Measurements from ENCODE around the gene ZNF573.
A peak's percentile ranks its signal among the peaks of the same experiment; 100 is the strongest.
"Not testable (repeated sequence)": the region's sequence is repeated elsewhere in the genome, so short reads cannot be mapped to it uniquely, and the experiment has no call there.

Gene ZNF573

DNA sequence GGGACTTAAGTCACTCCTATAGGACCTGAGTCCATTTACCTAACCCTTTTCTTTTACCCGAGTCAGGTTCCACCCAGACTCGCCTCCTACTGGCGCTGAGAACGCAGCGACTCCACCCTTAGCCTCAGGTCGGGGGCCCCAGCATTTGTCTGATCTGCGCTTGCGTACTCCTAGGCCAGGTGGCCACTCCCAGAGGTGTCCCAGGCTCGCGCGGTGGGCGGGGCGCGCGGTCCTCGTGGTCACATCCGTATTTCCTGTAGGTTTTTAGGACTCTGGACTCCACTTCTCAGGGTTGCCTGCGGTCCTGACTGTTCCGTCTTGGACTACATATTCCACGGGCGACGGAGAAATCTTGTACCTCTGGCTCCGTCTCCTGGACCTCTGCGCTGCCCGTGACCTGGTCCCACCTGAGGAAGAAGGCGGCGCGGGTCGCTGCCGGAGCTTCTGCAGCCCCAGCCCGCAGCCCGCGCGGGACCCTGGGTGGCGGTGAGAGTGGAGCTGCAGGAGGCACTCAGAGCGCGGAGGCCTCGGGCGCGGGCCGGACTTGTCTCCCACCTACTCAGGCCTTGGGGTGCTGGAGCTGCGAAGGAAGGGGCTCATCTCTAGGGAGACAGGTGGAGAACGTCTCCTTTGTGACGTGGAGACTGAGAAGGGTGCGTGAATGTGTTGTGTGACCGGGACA is 11.0 kb upstream of the ZNF573 start:
- no peak for DNase-seq (ENCODE audit: low read depth)
- TF ChIP-seq, protein P1, sequence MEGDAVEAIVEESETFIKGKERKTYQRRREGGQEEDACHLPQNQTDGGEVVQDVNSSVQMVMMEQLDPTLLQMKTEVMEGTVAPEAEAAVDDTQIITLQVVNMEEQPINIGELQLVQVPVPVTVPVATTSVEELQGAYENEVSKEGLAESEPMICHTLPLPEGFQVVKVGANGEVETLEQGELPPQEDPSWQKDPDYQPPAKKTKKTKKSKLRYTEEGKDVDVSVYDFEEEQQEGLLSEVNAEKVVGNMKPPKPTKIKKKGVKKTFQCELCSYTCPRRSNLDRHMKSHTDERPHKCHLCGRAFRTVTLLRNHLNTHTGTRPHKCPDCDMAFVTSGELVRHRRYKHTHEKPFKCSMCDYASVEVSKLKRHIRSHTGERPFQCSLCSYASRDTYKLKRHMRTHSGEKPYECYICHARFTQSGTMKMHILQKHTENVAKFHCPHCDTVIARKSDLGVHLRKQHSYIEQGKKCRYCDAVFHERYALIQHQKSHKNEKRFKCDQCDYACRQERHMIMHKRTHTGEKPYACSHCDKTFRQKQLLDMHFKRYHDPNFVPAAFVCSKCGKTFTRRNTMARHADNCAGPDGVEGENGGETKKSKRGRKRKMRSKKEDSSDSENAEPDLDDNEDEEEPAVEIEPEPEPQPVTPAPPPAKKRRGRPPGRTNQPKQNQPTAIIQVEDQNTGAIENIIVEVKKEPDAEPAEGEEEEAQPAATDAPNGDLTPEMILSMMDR (IDR thresholded peaks at IDR 0.05; ENCODE audit: low read length, missing control alignments), result no peak
- no peak overlapping the region for H3K4me3 ChIP-seq (replicated peaks; ENCODE audit: low read depth, low read length)

DNA sequence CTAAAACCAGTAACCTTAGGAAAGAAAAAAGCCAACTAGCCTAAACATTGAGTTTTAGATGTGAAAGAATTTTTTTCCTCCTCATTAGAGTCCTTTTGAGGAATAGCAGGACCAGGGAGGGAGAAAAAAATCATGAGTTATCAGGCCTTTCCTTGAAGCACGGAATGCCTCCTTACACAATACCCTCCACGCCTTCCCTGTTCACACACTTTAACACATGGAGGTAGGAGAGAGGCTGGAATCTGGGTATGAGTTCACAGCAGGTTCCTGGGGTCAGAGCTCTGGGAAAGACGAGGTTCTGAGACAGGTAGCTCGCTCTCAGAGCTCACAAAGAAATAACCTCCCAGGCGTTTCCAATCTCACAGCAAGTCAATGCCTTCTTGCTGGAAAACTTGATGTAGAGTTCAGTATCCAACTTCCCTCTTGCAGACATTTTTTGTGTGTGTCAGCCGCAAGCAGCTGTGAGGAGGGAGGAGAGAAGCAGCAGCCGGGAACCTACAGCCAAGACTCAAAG is 716 bp downstream of the ZNF573 start:
- TF ChIP-seq, protein P1 (IDR thresholded peaks at IDR 0.05; ENCODE audit: low read length, missing control alignments), result no peak
- DNase-seq (ENCODE audit: low read depth), result peak; percentile 39
- H3K4me3 ChIP-seq (replicated peaks; ENCODE audit: low read depth, low read length), result peak overlapping the region; percentile 85

DNA sequence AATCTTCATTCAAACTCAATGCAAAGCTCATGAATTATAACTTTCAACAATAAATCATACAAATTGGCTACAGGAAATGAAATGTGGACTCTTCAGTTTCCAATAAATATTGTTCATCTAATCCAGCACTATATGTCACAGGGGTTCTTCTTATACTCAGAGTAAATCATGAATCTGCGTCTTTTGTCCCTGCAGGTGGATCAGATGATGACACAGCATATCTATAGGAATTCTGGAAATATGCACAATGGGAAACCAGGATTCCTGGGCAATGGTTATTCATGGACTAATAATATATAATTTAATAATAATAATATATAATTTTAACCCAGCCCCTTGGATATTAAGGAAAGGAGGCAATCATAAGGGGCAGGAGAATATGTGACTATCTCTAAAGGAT is 8.4 kb downstream of the ZNF573 start:
- H3K4me3 ChIP-seq (replicated peaks; ENCODE audit: low read depth, low read length), result no peak overlapping the region
- no peak for DNase-seq (ENCODE audit: low read depth)
- TF ChIP-seq, protein P1 (IDR thresholded peaks at IDR 0.05; ENCODE audit: low read length, missing control alignments), result no peak

DNA sequence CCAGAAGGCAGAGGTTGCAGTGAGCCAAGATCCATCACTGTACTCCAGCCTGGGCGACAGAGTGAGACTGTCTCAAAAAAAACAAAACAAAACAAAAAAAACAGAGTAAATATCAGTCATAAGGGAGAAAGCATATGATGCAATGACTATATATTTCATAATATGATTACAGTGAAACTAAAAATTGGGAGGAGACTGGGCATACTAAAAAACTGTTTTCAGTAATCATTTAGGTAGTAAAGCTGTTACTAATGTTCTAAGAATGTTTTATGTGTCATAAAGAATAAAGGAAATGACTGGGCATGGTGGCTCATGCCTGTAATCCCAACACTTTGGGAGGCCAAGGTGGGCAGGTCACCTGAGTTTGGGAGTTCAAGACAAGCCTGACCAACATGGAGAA is 15.9 kb downstream of the ZNF573 start:
- peak; percentile 20 for DNase-seq (ENCODE audit: low read depth)
- no peak overlapping the region for H3K4me3 ChIP-seq (replicated peaks; ENCODE audit: low read depth, low read length)
- TF ChIP-seq, protein P1 (IDR thresholded peaks at IDR 0.05; ENCODE audit: low read length, missing control alignments), result no peak

DNA sequence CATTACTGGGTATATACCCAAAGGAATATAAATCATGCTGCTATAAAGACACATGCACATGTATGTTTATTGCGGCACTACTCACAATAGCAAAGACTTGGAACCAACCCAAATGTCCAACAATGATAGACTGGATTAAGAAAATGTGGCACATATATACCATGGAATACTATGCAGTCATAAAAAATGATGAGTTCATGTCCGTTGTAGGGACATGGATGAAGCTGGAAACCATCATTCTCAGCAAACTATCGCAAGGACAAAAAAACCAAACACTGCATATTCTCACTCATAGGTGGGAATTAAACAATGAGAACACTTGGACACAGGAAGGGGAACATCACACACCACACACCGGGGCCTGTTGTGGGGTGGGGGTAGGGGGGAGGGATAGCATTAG is 21.7 kb downstream of the ZNF573 start:
- DNase-seq (ENCODE audit: low read depth), result not testable (repeated sequence)

DNA sequence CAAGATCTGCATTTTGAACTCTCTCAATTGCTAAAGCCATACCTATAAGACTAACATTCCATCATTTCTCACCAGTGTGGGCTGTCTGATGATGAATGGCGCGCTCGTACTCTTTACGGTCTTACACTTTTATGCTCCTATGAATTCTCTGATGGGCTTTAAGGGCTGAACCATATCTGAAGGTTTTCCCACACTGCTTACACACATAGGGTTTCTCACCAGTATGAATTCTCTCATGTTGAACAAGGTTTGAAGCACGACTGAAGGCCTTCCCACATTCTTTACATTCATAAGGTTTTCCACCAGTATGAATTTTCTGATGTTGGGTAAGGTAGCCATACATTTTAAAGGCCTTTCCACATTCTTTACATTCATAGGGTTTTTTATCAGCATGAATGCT is 41.0 kb downstream of the ZNF573 start:
- TF ChIP-seq, protein P1 (IDR thresholded peaks at IDR 0.05; ENCODE audit: low read length, missing control alignments), result no peak
- H3K4me3 ChIP-seq (replicated peaks; ENCODE audit: low read depth, low read length), result no peak overlapping the region
- no peak for DNase-seq (ENCODE audit: low read depth)

More for the DNA sequence above, 21.7 kb downstream of the ZNF573 start:
- H3K4me3 ChIP-seq (replicated peaks; ENCODE audit: low read depth, low read length), result not testable (repeated sequence)

DNA sequence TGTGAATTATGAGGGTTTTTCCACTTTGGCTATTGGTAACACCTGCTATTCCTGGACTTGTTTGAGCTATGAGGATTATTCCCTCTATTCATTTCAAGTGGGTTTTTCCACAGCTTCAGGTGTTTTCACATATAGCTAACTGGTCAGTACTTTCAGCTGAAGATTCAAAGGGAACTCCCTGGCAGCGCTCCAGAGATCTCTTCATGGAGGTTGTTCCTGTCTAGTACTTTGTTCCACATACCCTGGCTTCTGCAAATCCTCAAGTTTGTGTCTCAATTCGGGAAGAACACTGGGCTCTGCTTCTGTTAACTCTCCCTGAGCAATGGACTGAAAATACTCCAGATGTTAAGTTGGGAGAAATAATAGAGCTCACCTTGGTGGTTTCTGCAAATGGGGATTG is 54.2 kb downstream of the ZNF573 start:
- TF ChIP-seq, protein P1 (IDR thresholded peaks at IDR 0.05; ENCODE audit: low read length, missing control alignments), result no peak
- DNase-seq (ENCODE audit: low read depth), result no peak
- no peak overlapping the region for H3K4me3 ChIP-seq (replicated peaks; ENCODE audit: low read depth, low read length)
